NCI-H774 (cell line): ENCODE measurements around the gene MPZ.
"Not testable (repeated sequence)": the region's sequence is repeated elsewhere in the genome, so short reads cannot be mapped to it uniquely, and the experiment has no call there.

Experiments
- DNase-seq: peaks from one replicate; lab custom pipeline; 2025; lab: John Stamatoyannopoulos, UW

Gene MPZ

DNA sequence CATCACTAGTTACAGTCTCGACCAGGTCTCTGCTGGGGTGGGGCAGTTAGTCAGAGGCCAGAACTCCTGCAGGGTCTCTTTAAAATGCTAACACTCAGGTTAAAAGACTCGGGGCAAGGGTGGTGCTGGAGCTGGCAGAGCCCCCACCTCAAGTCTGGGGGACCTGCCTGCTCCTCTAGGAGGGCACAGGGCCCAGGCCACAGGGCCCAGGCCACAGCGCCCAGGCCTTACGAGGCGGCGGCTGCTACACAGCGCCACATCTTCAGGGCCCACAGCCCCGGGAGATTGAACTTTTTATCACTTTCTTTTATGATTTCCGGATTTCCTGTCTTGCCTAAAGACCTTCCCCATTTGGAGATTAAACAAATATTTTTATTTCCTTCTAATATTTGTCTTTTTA, 10.4 kb downstream of the MPZ start:
- DNase-seq: no peak

DNA sequence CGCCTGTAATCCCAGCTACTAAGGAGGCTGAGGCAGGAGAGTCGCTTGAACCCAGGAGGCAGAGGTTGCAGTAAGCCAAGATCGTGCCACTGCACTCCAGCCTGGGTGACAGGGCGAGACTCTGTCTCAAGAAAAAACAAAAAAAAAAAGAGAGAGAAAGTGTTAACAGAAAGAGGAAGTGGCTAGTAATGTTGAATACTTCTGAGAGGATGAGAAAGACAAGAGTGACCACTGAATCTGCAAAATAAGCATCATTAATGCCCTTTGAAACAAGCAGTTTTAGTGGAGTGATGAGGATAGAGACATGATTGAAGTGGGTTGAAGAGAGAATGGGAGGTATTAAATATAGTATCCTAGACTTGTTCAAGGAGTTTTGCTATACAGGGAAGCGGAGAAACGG, 11.7 kb downstream of the MPZ start:
- DNase-seq: no peak

DNA sequence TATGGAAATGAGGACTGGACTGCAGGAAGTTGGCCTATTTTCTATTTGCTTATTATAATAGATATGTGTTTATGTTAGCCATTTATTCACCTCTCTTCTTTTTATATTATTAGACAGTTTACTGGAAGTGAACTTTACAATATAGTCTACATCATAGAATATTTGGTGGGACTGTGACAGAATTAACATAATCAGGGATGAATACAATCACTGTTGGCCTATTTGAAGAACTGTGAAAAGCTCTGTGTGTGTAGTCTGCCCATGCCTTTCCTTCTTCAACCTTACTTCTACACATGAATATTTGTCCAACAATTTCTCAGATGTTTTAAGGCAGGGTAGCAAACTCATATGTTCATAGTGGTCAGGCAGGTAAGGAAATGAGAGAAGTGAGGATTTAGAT, 12.4 kb downstream of the MPZ start:
- no peak for DNase-seq

DNA sequence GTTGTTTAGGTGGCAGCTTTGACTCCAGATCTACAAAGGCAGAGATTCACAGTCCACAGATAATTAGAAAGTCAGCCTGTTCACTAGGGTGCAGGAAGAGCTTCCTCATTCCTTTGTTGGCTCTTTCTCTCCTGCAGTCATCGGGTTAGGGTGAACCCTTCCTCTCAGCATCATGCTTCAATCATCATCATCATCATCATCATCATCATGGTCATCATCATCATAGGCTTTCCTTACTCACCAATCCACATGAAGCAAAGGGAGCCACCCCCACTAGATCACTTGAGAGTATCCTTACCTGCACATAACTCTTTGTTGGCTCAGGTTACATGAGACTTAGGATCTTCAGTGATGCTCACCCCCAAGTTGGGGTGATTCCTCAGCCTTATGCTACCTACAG, 19.0 kb downstream of the MPZ start:
- no peak for DNase-seq

DNA sequence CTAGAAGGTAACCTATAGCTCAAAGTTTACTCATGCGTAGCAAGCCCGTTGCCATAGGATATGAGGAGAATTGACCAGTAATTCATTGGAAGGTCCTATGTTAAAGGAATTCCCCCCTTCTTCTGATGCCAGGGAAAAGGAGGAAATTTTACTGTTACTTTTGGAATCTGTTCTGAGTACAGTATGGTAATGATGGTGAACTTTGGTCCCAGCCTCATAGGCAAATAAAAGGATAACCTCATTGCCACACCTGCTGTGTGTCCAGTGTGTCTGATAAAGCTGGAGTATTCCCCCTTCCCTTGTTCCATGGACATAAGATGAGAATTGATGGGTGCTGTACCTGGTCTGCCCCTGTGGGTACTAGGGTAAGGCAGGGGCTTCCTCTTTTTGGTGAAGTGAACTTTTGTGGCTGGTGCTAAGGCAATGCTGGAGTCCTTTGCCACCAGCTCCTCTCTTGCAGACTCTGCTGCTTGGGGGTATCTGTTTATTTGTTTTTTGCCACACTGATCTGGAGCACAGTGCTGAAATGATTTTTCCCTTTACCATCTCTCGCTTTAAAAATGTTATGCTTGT, 22.2 kb downstream of the MPZ start:
- no peak for DNase-seq

DNA sequence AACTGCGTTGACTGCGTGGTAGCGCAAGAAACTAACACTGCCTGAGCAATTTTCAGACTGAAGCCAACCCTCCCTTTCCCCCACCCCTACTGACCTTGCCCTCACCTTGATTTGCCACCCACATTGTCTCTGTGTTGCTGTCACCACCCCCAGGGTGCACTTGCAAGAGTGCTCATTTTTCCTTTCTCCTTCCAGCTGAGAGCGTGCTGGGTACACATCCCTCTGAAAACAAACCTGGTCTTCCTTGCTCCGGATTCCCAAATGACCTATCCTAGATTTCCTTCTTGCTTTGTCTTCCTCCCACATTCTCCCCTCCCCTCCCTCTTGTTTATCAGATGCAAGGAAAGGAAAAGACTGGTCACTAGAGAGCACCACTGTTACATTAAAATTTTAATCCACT, 24.2 kb downstream of the MPZ start:
- DNase-seq: no peak

DNA sequence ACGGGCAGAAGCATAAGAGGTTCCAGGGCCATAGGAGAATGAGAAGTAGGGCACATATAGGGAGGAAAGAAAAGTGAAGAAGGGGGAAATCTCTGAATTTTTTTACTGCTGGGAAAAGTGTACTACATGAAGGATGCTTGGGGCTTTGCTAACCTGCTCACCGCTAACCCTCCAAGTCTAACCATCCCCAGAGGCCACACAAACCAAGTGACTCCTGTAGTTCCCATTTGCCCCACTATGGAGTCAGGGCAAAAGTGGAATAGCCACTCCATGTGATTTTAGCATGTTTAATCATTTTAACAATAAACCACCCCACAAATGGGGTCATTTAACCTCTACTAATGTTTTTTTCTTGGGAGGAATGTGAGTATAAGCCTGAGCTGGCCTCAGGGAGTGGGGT, 24.7 kb downstream of the MPZ start:
- no peak for DNase-seq

DNA sequence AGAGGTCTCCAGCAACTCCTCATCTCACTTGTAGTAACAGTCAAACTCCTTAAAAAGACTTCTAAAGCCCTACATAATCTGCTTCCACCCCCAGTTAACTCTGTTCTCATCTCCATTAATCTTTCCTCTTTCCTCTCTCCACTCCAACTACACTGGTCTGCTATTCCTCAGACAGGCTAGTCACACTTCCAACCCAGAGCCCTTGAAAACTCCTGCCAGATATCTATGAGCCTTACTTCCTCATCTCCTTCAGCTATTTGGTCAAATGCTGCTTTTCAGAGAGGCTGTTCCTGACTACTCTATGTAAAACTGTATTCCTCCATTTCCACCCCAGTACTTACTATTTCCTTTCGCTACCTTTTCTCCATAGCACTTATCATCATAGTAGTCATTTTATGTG, 26.8 kb downstream of the MPZ start:
- DNase-seq: no peak

DNA sequence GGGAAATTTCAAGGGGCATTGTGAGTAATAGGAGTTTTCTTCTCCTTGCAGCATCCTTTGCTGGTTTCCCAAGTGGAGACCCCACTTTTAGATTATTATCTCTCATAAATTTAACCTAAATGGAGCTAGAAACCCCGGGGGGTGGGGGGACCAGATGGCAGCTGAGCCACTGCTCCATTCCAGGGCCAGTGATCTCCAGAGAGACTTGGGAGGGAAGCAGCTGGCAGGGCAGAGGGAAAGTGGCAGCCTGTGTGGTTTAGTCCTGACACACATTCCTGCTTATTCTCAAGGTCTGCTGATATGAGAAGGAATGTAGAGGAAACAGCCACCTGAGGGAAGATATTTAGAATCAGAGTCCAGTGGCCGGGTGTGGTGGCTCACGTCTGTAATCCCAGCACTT, 34.9 kb downstream of the MPZ start:
- DNase-seq: no peak

DNA sequence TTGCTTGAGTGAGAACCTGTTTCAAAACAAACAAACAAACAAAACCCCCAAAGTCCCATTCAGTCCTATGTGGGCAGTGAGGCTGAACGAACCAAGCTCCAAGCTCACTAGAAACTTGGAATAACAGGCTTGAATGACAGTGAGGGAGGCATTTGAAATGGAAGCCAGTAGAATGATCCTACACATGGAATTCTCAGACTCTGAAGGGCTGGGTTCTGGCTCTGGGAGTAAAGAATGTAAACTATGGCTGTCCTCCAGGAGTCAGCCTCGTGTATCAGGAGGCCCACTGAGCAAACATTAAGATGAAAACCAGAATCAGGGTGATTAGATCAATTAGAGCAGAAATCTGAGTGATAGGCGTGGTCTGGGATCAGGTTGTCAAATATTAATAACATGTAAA, 36.4 kb downstream of the MPZ start:
- DNase-seq: no peak

DNA sequence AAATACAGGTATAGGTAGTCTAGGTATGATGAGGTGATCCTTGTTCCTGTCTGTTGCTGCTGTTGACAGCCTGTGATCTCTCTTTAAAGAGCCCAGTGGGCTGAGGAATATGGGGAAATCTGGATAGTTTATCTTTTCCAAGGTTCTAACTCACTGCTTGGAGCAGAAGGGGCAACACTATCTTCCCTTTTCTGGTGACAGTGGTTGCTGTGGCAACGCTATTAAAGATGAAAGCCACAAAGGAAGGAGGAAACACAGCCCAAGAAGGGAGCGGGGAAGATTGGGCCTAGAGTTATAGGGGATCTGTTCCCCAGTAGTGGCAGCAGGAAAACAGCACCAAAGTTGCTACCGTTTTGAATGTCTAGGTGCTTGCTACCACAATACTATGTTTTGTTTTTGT, 42.4 kb downstream of the MPZ start:
- no peak for DNase-seq

DNA sequence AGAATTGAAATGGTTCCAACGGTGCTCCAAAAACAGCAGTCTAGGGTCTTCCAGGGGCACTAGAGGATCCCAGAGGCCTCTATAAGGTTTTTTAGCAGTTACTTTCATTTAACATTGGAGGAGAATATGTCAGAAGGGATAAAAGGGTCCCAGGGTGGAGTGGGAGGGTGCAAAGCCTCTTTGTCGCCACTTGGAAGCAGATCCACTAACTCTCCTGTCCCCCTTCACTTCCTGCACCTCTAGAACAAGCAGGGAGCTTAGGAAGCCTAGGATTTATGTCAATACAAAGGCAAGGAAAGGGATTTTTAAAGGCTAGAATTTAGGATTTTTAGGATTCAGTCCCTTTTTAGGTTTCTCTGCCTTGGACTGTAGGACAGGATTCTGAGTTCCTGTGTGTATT, 42.9 kb downstream of the MPZ start:
- DNase-seq: no peak

DNA sequence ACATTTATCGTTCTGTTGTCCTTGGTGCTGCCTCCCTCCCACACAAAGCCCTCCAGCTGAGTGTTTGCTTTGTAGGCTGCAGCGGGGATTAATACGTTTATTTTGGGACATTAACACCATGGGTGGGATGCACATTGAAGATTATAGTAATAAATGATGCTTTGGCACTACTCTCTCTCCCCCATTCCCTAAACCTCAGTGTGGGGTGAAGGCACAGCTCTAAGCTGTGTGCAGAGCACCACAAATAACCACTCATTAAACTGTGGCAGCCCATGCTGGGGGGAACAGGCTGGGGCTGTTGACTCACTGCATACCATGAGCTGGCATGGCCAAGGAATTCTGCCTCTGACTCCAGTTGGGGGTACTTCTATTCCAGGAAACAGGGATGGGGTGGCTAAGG, 43.6 kb downstream of the MPZ start:
- DNase-seq: no peak

DNA sequence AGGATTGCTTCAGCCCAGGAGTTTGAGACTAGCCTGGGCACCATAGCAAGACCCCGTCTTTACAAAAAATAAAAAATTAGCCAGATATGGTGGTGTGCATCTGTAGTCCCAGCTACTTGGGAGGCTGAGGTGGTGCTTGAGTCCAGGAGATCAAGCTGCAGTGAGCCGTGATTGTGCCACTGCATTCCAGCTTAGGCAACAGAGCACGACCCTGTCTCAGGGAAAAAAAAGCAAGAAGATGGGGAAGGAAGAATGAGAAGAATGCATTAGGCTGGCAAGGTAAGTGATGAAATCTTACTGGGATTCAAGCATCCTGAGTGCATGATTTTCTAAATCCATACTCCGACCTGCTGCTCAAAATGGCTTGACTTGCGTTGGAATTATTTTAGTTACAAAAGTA, 44.5 kb downstream of the MPZ start:
- no peak for DNase-seq

DNA sequence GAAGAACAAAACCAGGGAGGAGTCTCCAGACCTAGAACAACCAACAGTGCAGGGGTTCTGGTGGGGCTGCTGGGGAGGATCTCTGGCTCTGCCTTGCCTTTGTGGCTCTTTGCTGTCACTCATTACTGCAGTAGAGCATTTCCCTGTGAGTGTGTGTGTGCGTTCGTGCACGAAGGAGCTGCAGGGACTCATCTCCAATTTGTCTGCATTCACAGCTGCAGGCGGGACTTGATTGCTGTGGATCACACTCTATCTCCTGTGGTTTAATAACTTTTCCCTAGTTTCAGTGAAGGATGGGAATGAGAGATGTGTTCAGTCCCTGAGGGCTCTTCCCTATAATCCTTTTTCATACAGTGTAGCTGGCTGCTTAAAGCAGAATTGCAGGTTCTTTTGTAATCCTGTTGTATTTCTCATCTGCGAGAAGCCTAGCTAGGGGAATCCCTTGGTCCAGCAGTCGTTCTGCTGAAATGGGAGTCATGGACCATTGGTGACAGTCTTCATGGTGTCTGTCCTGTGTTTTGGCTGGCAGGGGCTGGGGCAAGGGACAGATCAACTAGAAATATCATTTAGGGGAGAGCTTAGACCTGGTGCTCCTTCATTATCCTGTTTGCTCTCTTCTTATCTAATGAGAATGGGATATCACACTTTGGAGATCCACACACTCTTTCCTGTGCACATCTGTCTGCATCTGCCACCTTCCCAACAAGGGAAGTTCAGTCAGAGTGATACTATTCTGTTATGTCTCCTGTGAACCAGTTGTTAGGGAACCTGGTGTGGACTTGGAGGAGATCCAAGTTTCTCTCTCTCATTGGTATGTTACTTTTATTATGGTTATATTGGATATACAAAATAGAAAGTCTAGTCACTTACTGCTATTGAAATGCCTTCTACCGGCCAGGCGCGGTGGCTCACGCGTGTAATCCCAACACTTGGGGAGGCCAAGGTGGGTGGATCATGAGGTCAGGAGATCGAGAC, 48.2 kb downstream of the MPZ start:
- no peak for DNase-seq

DNA sequence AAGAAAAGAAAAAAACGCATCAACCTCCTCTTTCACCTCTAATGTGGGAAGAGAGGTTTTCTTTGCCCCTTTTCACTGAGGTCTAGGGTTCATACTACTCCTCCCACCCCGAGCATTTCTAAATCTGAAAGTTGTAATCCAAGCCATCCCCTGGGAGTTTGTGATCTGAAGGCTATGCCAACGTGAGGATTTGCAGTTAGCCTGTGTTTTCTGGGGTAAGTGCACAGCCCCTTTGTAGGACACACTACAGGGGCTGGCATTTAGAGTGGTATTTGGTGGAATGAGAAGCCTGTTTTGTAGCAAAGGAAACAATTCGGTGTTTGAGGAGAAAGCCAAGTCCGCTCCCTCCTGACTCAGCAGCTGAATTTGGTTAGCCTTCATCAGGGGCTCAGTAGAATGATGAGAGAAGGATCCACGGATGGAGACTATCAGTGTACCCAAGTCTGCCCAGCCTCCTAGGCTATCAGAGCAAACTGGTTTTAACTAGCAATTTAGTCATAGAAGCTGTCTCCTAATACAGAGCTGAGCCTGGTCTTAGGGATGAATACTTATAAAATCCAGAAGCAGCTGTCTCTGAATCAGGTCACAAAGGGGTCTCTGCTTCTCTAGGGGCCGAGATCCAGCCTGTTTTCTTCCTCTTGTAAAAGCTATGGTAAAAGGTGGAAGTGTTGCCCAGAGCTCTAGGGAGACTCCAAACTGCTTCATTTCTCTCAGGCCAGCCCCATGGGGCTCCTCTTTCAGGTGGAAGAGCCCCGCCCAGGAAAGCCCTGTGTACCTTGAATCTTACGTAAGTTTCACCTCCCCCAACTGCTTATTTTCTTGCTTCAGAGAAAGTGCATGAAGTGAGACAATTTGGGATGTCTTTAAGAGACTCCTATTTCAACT, 49.1 kb downstream of the MPZ start:
- DNase-seq: no peak

DNA sequence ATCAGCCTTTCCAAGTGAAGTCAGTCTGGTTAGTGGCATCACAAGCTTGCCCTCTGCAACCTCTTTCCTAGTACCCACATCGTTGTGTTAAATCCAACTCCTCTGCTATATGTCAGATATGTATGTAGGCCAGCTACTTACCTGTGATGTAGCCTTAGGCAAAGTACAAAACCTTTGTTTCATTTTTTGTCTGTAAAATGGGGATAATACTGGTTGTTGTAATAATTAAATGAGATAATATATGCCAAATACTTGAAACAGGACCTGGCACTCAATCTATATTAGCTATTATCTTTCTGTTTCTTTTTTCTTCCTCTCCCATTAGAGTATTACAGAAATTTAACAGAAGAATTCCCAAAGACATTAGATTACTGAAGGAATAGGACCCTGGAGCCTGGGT, 50.0 kb downstream of the MPZ start:
- DNase-seq: no peak

DNA sequence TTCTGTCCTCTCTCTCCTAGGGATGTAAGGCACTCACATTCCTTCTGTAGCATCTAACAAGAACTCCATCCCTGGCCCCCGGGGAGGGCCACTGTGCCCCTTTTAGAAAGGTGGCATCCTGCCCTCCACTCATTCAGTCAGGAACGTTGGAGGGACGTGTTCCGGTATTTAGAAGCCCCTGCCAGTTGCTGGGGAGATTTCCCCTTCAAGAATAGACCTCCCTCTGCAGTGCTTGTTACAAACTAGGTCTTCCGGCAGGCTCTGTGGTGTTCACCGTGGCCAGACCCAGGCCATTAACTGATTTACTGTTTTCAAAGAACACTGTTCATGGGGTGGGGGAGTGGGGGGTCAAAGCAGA, 50.4 kb downstream of the MPZ start:
- DNase-seq: no peak

DNA sequence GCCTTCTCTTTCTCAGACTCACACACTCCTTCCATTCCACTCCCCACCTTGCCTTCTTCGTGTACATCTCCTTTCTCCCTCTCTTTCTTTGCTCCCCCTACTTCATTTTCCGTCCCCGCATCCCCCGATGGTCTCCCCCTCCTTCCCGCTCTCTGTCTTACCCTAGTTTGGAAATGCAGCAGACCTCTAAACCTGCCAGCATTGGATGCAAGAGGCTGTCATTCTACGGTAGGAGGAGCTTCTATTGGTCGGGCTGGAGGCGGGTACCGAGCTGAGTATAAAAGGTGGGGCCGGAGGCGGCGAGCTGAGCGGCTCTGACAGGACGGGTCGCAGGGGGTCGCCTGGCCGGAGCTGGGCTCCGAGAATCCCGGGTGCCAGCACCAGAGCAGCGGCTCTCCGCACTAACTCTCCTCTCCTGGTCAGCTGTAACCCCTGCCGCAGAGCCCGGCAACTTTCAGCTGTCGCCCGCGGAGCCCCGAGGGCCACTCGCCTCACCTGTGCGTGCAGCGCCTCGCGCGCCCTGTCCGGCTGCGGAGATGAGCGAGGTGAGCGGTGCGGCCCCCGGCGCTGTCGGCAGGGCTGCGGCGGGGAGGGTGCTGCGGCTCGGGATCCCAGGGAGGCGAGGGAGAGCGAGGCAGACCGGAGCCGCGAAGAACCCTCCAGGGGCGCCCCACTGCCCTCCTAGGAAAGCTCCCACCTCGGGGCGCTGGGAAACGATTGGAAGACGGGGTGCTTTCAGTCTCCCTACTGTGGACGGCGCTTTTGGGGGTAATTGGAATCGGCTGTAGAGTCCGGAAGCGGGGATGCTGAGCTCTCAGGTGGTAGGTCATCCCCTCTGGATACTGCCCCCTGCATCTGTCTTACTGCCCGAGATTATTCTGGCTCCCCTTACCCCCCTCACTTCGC, 51.1 kb downstream of the MPZ start, which contains the start of gene PCP4L1:
TSS of gene PCP4L1 (plus strand) at position 307 of the 906 bp plus-strand sequence. CDS start at position 537, 230 bp downstream.
- peak; percentile 34 for DNase-seq

DNA sequence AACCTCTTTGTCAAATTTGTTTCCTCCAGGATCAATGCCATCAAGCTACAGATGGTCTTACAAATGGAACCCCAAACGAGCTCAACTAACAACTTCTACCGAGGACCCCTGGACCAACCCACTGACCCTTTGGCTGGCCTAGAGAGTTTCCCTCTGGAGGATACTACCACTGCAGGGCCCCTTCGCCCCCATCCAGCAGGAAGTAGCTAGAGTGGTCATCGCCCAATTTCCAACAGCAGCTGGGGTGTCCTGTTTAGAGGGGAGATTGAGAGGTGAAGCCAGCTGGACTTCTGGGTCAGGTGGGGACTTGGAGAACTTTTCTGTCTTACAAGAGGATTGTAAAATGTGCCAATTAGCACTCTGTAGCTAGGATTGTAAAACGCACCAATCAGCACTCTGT, 52.7 kb downstream of the MPZ start:
- not testable (repeated sequence) for DNase-seq

DNA sequence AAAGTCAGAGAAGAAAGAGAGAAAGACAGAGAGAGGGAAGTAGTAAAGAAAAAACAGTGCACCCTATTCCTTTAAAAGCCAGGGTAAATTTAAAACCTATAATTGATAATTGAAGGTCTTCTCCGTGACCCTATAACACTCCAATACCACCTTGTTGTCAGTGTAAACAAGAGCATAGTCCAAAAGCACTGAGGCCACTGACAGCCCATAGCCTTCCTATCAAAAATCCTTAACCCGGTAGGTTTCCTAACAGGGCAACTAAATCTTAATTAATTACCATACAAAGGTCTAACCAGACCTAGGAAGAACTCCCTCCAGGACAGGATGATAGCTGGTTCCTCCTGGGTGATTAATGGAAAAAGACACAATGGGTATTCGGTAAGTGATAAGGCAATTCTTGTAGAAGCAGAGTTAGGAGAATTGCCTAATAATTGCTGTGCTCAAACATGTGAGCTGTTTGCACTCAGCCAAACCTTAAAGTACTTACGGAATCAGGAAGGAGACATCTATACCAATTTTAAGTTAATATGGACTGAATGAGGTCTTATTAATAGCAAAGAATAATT, 53.7 kb downstream of the MPZ start:
- not testable (repeated sequence) for DNase-seq
